HK-2 (cell line): ENCODE results near the gene PLEKHG4B.
"Not testable (repeated sequence)": the region's sequence is repeated elsewhere in the genome, so short reads cannot be mapped to it uniquely, and the experiment has no call there.

Experiments used
- DNase-seq: peaks from one replicate; pipeline ENCODE4 v3.0.0-alpha.2; 2018; ENCODE audit not compliant: unreplicated experiment

The PLEKHG4B gene

GRCh38 chr5:222951-223715 lies 131.2 kb downstream of the PLEKHG4B start:
- DNase-seq = not testable (repeated sequence)

DNA sequence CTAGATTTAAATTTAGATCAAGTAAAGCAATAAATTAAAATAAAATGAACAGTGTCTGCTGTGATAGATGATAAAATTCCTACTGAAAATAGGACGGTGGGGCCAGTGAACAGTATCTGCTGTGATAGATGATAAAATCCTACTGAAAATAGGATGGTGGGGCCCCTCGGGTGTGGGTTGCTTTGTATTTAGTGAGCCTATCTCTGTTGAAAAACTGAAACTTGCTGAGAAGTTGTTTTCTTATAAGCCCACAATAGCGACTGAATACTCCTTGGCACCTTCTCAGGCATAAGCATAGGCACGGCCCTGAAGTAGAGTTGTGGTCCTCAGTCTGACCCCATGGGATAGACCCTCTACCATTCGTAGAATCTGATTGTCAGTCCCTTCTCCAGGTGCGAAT lies 131.8 kb downstream of the PLEKHG4B start:
- no peak for DNase-seq

- DNase-seq = no peak
Observed at GRCh38 chr5:225334-225733, 133.4 kb downstream of the PLEKHG4B start.

- not testable (repeated sequence) for DNase-seq
Observed at GRCh38 chr5:227375-227774, 135.4 kb downstream of the PLEKHG4B start.

GRCh38 chr5:228886-229285 lies 136.9 kb downstream of the PLEKHG4B start:
- DNase-seq = no peak

- no peak for DNase-seq
Observed at GRCh38 chr5:230711-231110, 138.7 kb downstream of the PLEKHG4B start.

DNA sequence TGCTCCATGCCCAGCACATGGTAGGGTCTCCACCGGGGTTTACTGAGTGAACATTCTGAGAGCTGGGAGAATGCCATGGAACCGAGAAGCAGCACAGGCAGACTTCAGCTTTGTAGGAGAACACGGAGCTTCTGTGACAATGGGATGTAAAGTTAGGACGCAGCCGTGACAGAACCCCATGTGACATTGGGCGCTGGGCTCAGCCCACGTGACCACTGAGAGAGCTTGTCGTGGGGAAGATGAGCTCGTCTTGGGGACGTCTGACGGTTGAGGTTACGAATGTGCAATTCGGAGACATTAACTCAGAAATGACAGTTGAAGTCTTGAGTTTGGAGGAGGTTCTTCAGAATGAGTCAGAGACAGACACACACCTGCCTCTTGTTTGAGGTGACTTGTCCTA lies 139.7 kb downstream of the PLEKHG4B start:
- DNase-seq = no peak

DNA sequence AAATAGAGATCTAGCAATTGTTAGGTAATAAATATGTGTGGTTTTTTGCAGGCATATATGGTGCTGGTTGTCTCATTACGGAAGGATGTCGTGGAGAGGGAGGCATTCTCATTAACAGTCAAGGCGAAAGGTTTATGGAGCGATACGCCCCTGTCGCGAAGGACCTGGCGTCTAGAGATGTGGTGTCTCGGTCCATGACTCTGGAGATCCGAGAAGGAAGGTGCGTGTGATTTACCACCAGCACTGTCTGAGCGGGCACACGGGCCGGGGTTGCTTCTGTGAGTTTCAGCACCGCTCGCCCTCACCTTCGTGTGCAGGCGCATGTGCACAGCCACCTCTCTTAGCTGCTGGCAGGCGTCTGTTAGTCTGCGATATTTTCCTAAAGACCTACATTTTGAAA lies 141.5 kb downstream of the PLEKHG4B start:
- not testable (repeated sequence) for DNase-seq

- no peak for DNase-seq
Observed at GRCh38 chr5:234450-234849, 142.5 kb downstream of the PLEKHG4B start.

- not testable (repeated sequence) for DNase-seq
Observed at GRCh38 chr5:235527-235926, 143.6 kb downstream of the PLEKHG4B start.

DNA sequence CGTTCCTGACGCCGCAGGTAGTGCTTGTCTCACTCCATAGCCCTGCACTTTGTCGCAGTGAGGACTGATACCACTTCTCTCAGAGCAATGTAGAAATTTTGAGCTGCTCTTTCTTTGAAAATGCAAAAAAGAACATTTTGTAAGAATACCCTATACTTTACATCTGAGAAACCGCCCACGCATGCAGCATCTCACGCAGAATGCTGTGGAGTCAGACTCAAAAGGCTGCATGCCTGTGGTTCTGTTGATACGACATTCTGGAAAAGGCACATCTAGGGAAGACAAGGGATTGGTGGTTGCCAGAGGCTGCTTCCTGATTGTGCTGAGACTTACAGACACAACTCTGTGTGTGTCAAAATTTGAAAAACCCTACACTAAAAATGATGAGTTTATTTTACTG lies 146.0 kb downstream of the PLEKHG4B start:
- not testable (repeated sequence) for DNase-seq
